Vagina (tissue), 2 donors: ENCODE measurements around the gene KDM6B. TPM values are rescaled to one million over a fixed set of nuclear protein-coding genes. Genes with fewer than 3 reads are reported as not detected.

Source experiments
- DNase-seq, 2 donors: peaks; one replicate each; pipeline ENCODE4 v3.0.0-alpha.2; 2017; ENCODE audit errors: extremely low spot score in 2 of 2
- H3K27ac ChIP-seq: fragments of 200-600 bp; sonication (generic); one replicate; pipeline ENCODE4 v1.5.1; 2019
- H3K27me3 ChIP-seq: fragments of 200-600 bp; sonication (generic); one replicate; pipeline ENCODE4 v1.5.1; 2019
- H3K36me3 ChIP-seq, 2 donors: fragments of 200-600 bp; sonication (generic); one replicate each; pipeline ENCODE4 v1.5.1; 2017 to 2019
- H3K4me1 ChIP-seq: fragments of 200-600 bp; sonication (generic); one replicate; pipeline ENCODE4 v1.5.1; 2019
- H3K4me3 ChIP-seq, 2 donors: fragments of 200-600 bp; sonication (generic); 1 replicate in 1 of 2; 2 replicates in 1 of 2; pipeline ENCODE4 v1.5.1; 2016 to 2019
- H3K9me3 ChIP-seq: fragments of 200-600 bp; sonication (generic); one replicate; pipeline ENCODE4 v1.5.1; 2019
- POLR2A ChIP-seq, 2 donors: fragments of 450-650 bp; IDR thresholded peaks; one replicate each; pipeline ENCODE4 v1.6.1; 2017; ENCODE audit warnings: antibody characterized with exemption in 2 of 2, mild to moderate bottlenecking in 2 of 2, moderate library complexity in 2 of 2
- POLR2AphosphoS5 ChIP-seq, 2 donors: sonication (generic); formaldehyde crosslinking; IDR thresholded peaks; one replicate each; pipeline ENCODE4 v1.9.0; 2017; ENCODE audit warnings: antibody characterized with exemption in 2 of 2, mild to moderate bottlenecking in 2 of 2, low read depth in 1 of 2; ENCODE audit not compliant: insufficient read depth in 1 of 2
- intact Hi-C: fragments of 100-400 bp; cut with DNase I; formaldehyde crosslinking; loops from one replicate; pipeline ENCODE4 v1.15.1; 2023
- total RNA-seq: library from RNA; depleted of rRNA; stranded (reverse); fragments of >200 nt; gene quantifications from one replicate; pipeline ENCODE4 v1.2.3, GENCODE V29; 2016
- TF ChIP-seq, protein P1 (sequence below), 3 experiments: fragments of 450-650 bp in 2 of 3; fragments of 200-600 bp in 1 of 3; sonication (generic) in 1 of 3; IDR thresholded peaks; one replicate each; pipeline ENCODE4 v1.5.1; 2017 to 2019; ENCODE audit warnings: antibody characterized with exemption in 3 of 3, mild to moderate bottlenecking in 2 of 3, moderate library complexity in 2 of 3

The KDM6B gene
- total RNA-seq, 1 donor from 2014 or later: 12.5 TPM

DNA sequence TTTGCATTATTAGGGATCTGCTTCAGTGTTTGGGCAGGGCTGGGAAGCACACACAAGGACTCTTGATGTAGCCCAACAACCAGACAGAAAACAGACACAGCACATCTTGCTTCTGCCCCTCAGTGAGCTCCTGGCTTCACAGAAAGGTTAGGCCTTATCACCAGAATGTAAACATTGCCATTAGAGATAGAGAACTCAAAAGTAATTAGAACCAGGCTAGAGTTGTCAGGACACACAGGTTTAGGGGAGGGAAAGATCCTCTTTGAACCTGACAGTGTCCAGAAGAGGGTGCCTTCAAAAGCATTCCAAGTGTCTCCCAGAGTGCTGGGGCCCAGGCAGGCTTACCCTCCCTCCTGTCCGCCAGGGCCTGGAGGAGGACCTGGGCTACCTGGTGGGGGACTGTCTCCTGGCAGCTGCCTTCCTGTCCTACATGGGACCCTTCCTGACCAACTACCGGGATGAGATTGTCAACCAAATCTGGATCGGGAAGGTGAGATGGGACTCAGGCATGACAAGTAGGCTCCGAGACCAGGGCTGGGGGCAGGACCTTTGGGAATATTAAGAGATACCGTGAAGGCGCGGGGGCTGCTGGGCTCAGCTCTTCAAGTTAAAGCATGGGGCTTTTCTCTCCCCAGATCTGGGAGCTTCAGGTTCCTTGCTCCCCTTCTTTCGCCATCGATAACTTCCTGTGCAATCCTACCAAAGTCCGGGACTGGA is 16.9 kb upstream of the KDM6B start:
- Histone ChIP-seq H3K27ac (no peak overlapping the region), H3K4me3 (no peak overlapping the region), H3K4me1 (no peaks in the 10 kb centered on the region), H3K9me3 (no peaks in the 10 kb centered on the region), H3K36me3 (no peaks in the 10 kb centered on the region), H3K27me3 (no peaks in the 10 kb centered on the region)
- DNase-seq: no peak
- TF ChIP-seq POLR2A (IDR thresholded peaks at IDR 0.05) (no peak), POLR2AphosphoS5 (IDR thresholded peaks at IDR 0.05; ENCODE audit: insufficient read depth in 1 of 2, low read depth in 1 of 2) (no peak)
- TF ChIP-seq, protein P1, sequence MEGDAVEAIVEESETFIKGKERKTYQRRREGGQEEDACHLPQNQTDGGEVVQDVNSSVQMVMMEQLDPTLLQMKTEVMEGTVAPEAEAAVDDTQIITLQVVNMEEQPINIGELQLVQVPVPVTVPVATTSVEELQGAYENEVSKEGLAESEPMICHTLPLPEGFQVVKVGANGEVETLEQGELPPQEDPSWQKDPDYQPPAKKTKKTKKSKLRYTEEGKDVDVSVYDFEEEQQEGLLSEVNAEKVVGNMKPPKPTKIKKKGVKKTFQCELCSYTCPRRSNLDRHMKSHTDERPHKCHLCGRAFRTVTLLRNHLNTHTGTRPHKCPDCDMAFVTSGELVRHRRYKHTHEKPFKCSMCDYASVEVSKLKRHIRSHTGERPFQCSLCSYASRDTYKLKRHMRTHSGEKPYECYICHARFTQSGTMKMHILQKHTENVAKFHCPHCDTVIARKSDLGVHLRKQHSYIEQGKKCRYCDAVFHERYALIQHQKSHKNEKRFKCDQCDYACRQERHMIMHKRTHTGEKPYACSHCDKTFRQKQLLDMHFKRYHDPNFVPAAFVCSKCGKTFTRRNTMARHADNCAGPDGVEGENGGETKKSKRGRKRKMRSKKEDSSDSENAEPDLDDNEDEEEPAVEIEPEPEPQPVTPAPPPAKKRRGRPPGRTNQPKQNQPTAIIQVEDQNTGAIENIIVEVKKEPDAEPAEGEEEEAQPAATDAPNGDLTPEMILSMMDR (IDR thresholded peaks at IDR 0.05): no peak
- intact Hi-C loops: no loop called here

DNA sequence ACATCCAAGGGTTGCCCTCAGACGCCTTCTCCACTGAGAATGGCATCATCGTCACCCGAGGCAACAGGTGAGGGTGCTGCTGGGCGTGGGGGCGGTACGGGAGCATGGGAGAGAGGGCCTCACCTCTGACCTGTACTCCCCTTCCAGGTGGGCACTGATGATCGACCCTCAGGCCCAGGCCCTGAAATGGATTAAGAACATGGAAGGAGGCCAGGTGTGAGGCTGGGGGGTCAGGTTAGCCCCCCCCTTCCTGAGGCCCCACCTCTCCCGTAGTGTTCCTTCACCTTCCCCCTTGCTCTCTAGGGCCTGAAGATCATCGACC is 16.4 kb upstream of the KDM6B start:
- no peaks in the 10 kb centered on the region for H3K4me1 ChIP-seq
- H3K4me3 ChIP-seq: no peak overlapping the region
- intact Hi-C loops: no loop called here
- H3K27ac ChIP-seq: no peak overlapping the region
- no peaks in the 10 kb centered on the region for H3K36me3 ChIP-seq
- no peak for DNase-seq
- H3K27me3 ChIP-seq: no peaks in the 10 kb centered on the region
- TF ChIP-seq, protein P1 (IDR thresholded peaks at IDR 0.05): no peak
- TF ChIP-seq POLR2A (IDR thresholded peaks at IDR 0.05) (no peak), POLR2AphosphoS5 (IDR thresholded peaks at IDR 0.05; ENCODE audit: insufficient read depth in 1 of 2, low read depth in 1 of 2) (no peak)
- no peaks in the 10 kb centered on the region for H3K9me3 ChIP-seq

DNA sequence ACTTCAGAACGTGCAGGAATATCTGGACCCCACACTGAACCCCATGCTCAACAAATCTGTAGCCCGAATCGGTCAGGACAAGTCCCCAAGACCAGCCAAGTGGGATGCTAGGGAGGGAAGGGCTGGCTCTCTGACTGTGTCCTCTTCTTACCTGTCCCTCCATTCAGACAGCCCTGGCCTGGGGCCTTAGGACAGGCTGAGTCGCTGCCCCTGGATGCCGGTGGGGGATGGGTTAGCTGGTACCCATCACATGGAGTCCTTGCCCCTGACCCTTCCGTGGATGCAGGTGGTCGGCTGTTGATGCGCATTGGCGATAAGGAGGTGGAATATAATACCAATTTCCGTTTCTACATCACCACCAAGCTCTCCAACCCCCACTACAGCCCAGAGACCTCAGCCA is 16.0 kb upstream of the KDM6B start:
- no peak for DNase-seq
- Histone ChIP-seq H3K36me3 (no peaks in the 10 kb centered on the region), H3K9me3 (no peaks in the 10 kb centered on the region), H3K4me3 (no peak overlapping the region), H3K27me3 (no peaks in the 10 kb centered on the region), H3K27ac (no peak overlapping the region), H3K4me1 (no peaks in the 10 kb centered on the region)
- TF ChIP-seq POLR2A (IDR thresholded peaks at IDR 0.05) (no peak), POLR2AphosphoS5 (IDR thresholded peaks at IDR 0.05; ENCODE audit: insufficient read depth in 1 of 2, low read depth in 1 of 2) (no peak)
- TF ChIP-seq, protein P1 (IDR thresholded peaks at IDR 0.05): no peak
- intact Hi-C loops: no loop called here

DNA sequence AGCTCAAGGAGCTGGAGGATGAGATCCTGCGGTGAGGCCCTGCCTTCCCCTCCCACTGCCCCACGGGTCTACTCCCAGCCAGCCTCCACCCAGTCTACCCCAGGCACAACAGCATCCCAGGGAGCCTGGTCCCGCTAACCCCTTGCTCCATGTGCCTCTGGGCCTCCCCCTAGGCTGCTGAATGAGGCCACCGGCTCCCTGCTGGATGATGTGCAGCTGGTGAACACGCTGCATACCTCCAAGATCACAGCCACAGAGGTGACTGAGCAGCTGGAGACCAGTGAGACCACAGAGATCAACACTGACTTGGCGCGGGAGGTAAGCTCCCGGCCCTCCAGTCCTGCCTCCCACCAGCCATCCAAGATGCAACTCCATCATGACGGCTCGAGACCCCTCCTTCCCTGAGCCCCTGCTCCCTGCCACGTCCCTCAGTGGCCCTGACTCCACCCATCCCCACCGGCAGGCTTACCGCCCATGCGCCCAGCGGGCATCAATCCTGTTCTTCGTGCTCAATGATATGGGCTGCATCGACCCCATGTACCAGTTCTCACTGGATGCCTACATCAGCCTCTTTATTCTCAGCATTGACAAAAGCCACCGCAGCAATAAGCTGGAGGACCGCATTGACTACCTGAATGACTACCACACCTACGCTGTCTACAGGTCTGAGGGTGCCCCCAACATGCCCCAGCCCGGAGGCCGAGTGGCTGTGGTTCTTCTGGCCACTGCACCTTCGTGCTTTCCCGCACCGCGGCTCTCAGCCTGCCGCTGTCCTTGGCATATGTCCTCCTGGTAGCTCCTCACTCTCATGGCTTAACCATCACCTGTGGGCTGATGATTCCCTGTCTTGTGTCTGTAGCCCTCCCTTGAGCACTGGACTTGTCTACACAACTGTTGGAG is 15.0 kb upstream of the KDM6B start:
- no peak for DNase-seq
- Histone ChIP-seq H3K9me3 (no peaks in the 10 kb centered on the region), H3K4me1 (no peaks in the 10 kb centered on the region), H3K27me3 (no peaks in the 10 kb centered on the region), H3K4me3 (no peak overlapping the region), H3K36me3 (no peaks in the 10 kb centered on the region), H3K27ac (no peak overlapping the region)
- TF ChIP-seq POLR2AphosphoS5 (IDR thresholded peaks at IDR 0.05; ENCODE audit: insufficient read depth in 1 of 2, low read depth in 1 of 2): no peak
- TF ChIP-seq, protein P1 (IDR thresholded peaks at IDR 0.05): no peak
- TF ChIP-seq POLR2A (IDR thresholded peaks at IDR 0.05): no peak
- intact Hi-C loops: no loop called here

DNA sequence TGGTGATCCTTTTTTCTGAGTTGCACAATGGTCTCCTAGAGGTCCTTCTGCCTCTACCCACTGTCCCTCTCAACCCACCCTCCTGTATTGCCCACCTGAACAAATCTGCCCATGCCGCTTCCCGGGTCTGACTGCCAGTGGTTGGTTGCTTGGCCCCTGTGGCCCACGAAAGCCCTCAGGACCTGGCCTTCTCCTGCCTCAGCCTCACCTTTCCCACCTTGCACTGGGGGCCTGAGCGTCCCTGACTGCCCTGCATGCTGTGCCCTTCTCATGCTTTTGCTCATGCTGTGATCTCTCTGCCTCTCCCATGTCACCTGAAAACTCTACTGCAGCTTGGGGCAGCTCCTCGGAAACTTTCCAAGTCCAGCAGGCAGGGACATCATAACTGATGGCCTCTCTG is 13.8 kb upstream of the KDM6B start:
- Histone ChIP-seq H3K4me3 (no peak overlapping the region), H3K9me3 (no peaks in the 10 kb centered on the region), H3K36me3 (no peaks in the 10 kb centered on the region), H3K27me3 (no peaks in the 10 kb centered on the region), H3K4me1 (no peaks in the 10 kb centered on the region), H3K27ac (no peak overlapping the region)
- TF ChIP-seq, protein P1 (IDR thresholded peaks at IDR 0.05): no peak
- TF ChIP-seq POLR2AphosphoS5 (IDR thresholded peaks at IDR 0.05; ENCODE audit: insufficient read depth in 1 of 2, low read depth in 1 of 2): no peak
- TF ChIP-seq POLR2A (IDR thresholded peaks at IDR 0.05): no peak
- DNase-seq: no peak
- intact Hi-C loops: loop anchor here (5.0 kb wide), 2 partner anchors 37 to 167 kb away; partner anchors contain the start of genes CYB5D1, NAA38 and TMEM88
